ENCODE data around the gene FAM171A1.

The FAM171A1 gene

GRCh38 chr10:15370212-15370855, 755 bp downstream of the FAM171A1 start:
- DNase-seq: peak; percentile 33

GRCh38 chr10:15369256-15370211, 1.6 kb downstream of the FAM171A1 start:
- peak; percentile 6 for DNase-seq

- no peak for DNase-seq
Measured at GRCh38 chr10:15368101-15368855, 2.8 kb downstream of the FAM171A1 start.

- no peak for DNase-seq
Measured at GRCh38 chr10:15367296-15368085, 3.6 kb downstream of the FAM171A1 start.

GRCh38 chr10:15365692-15366091, 5.4 kb downstream of the FAM171A1 start:
- DNase-seq: no peak

- DNase-seq: no peak
Measured at GRCh38 chr10:15364001-15364400, 7.1 kb downstream of the FAM171A1 start.

- peak; percentile 88 for DNase-seq
Measured at GRCh38 chr10:15363031-15363430, 8.1 kb downstream of the FAM171A1 start.

GRCh38 chr10:15361131-15361530, 10.0 kb downstream of the FAM171A1 start:
- no peak for DNase-seq

- DNase-seq: no peak
Measured at GRCh38 chr10:15360566-15360965, 10.5 kb downstream of the FAM171A1 start.

GRCh38 chr10:15353471-15354017, 17.5 kb downstream of the FAM171A1 start:
- no peak for DNase-seq

GRCh38 chr10:15352836-15353235, 18.3 kb downstream of the FAM171A1 start:
- no peak for DNase-seq

GRCh38 chr10:15352201-15352600, 18.9 kb downstream of the FAM171A1 start:
- no peak for DNase-seq

- no peak for DNase-seq
Measured at GRCh38 chr10:15351099-15351820, 19.8 kb downstream of the FAM171A1 start.

- no peak for DNase-seq
Measured at GRCh38 chr10:15349112-15349511, 22.0 kb downstream of the FAM171A1 start.

- DNase-seq: no peak
Measured at GRCh38 chr10:15348579-15348978, 22.5 kb downstream of the FAM171A1 start.

GRCh38 chr10:15347150-15347549, 23.9 kb downstream of the FAM171A1 start:
- no peak for DNase-seq

- DNase-seq: no peak
Measured at GRCh38 chr10:15346440-15347141, 24.5 kb downstream of the FAM171A1 start.

- DNase-seq: no peak
Measured at GRCh38 chr10:15345450-15345849, 25.6 kb downstream of the FAM171A1 start.

GRCh38 chr10:15344876-15345285, 26.2 kb downstream of the FAM171A1 start:
- DNase-seq: no peak

GRCh38 chr10:15344256-15344875, 26.7 kb downstream of the FAM171A1 start:
- DNase-seq: no peak

Measured in EL (cell line).